Transverse colon (tissue), 3 donors: Measurements from ENCODE around the gene C10orf90.

Experiments used
- POLR2A ChIP-seq: fragments of 450-650 bp; IDR thresholded peaks from one replicate; pipeline ENCODE4 v1.6.1; 2016; ENCODE audit warnings: antibody characterized with exemption, mild to moderate bottlenecking, moderate library complexity
- POLR2AphosphoS5 ChIP-seq, 3 donors: sonication (generic); formaldehyde crosslinking; IDR thresholded peaks; one replicate each; pipeline ENCODE4 v1.6.1; 2016; ENCODE audit warnings: antibody characterized with exemption in 3 of 3

- TF ChIP-seq POLR2AphosphoS5 (IDR thresholded peaks at IDR 0.05) (no peak), POLR2A (no peak)
Measured at GRCh38 chr10:126500866-126501265, 169.6 kb downstream of the C10orf90 start.
